ENCODE data around the gene CEP83.

The CEP83 gene

DNA sequence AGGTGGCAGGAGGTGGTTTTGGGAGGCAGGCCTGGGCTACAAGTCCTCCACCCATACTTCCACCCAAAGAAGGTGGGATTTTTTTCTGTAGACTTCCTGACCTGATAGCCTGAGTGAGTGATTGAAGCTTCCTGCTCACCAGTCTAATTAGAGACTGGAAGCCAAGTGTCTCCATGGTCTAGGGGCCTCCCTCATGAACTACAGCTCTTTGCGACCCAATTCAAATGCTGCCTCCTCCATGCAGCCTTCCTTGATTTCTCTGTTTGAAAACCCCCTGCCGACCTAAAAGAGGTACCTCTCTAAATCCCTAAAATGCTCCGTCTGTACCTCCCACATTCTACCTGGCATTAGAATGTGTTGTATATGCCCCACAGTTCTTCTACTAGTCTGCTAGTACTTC, 186.4 kb downstream of the CEP83 start:
- no peaks in the 10 kb centered on the region for H3K79me2 ChIP-seq (ENCODE audit: insufficient read depth, low read length)
- H3K9me2 ChIP-seq (replicated peaks; ENCODE audit: insufficient read depth, low read length) = no peaks in the 10 kb centered on the region
- no peak overlapping the region for H3K27ac ChIP-seq (ENCODE audit: low read depth, low read length)
- H4K20me1 ChIP-seq (ENCODE audit: low read depth, low read length) = no peaks in the 10 kb centered on the region
- no peaks in the 10 kb centered on the region for H3F3A ChIP-seq (ENCODE audit: insufficient read depth)
- H3K36me3 ChIP-seq (ENCODE audit: low read length) = no peaks in the 10 kb centered on the region
- no peak overlapping the region for H2AFZ ChIP-seq (ENCODE audit: low read depth, low read length, severe bottlenecking)
- H3K27me3 ChIP-seq (ENCODE audit: low read length) = no peaks in the 10 kb centered on the region
- H3K9ac ChIP-seq (ENCODE audit: low read length) = no peak overlapping the region
- no peak overlapping the region for H3K4me2 ChIP-seq (ENCODE audit: low read depth, low read length, poor library complexity, severe bottlenecking)
- H3K4me3 ChIP-seq (ENCODE audit: insufficient read depth, low read length, poor library complexity, severe bottlenecking) = no peak overlapping the region
- H3K9me3 ChIP-seq (ENCODE audit: insufficient read depth, low read length) = no peaks in the 10 kb centered on the region
- TF ChIP-seq, protein P1, sequence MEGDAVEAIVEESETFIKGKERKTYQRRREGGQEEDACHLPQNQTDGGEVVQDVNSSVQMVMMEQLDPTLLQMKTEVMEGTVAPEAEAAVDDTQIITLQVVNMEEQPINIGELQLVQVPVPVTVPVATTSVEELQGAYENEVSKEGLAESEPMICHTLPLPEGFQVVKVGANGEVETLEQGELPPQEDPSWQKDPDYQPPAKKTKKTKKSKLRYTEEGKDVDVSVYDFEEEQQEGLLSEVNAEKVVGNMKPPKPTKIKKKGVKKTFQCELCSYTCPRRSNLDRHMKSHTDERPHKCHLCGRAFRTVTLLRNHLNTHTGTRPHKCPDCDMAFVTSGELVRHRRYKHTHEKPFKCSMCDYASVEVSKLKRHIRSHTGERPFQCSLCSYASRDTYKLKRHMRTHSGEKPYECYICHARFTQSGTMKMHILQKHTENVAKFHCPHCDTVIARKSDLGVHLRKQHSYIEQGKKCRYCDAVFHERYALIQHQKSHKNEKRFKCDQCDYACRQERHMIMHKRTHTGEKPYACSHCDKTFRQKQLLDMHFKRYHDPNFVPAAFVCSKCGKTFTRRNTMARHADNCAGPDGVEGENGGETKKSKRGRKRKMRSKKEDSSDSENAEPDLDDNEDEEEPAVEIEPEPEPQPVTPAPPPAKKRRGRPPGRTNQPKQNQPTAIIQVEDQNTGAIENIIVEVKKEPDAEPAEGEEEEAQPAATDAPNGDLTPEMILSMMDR (IDR thresholded peaks at IDR 0.05; ENCODE audit: insufficient read depth, low read length, poor library complexity, severe bottlenecking) = no peak
- no peak for TF ChIP-seq EZH2phosphoT487 (conservative IDR thresholded peaks at IDR 0.05; ENCODE audit: low read length)

DNA sequence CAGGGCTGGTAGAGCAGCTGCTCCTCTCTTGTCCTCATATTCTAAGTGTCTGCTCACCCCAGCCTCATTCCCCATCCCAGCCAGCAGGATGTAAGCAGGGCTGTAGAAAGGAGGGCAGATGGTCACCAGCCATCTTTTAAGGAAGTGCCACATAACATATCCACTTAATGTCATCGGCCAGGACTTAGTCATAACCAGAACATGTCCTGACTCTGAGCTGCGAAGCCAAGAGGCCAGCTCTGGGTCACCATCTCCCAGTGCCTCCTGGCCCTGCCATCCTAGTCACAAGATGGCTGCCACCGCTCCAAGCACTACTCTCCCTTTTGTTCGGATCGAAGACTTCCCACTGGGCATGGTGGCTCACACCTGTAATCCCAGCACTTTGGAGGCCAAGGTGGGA, 187.4 kb downstream of the CEP83 start:
- Histone ChIP-seq H3K4me2 (ENCODE audit: low read depth, low read length, poor library complexity, severe bottlenecking) (no peak overlapping the region), H4K20me1 (ENCODE audit: low read depth, low read length) (no peaks in the 10 kb centered on the region), H3K9ac (ENCODE audit: low read length) (no peak overlapping the region), H3K79me2 (ENCODE audit: insufficient read depth, low read length) (no peaks in the 10 kb centered on the region), H3K4me3 (ENCODE audit: insufficient read depth, low read length, poor library complexity, severe bottlenecking) (no peak overlapping the region), H3K9me2 (replicated peaks; ENCODE audit: insufficient read depth, low read length) (no peaks in the 10 kb centered on the region), H3K27ac (ENCODE audit: low read depth, low read length) (no peak overlapping the region), H2AFZ (ENCODE audit: low read depth, low read length, severe bottlenecking) (no peak overlapping the region), H3K36me3 (ENCODE audit: low read length) (no peaks in the 10 kb centered on the region), H3K27me3 (ENCODE audit: low read length) (no peaks in the 10 kb centered on the region), H3K9me3 (ENCODE audit: insufficient read depth, low read length) (no peaks in the 10 kb centered on the region), H3F3A (ENCODE audit: insufficient read depth) (no peaks in the 10 kb centered on the region)
- TF ChIP-seq, protein P1 (IDR thresholded peaks at IDR 0.05; ENCODE audit: insufficient read depth, low read length, poor library complexity, severe bottlenecking) = no peak
- no peak for TF ChIP-seq EZH2phosphoT487 (conservative IDR thresholded peaks at IDR 0.05; ENCODE audit: low read length)

DNA sequence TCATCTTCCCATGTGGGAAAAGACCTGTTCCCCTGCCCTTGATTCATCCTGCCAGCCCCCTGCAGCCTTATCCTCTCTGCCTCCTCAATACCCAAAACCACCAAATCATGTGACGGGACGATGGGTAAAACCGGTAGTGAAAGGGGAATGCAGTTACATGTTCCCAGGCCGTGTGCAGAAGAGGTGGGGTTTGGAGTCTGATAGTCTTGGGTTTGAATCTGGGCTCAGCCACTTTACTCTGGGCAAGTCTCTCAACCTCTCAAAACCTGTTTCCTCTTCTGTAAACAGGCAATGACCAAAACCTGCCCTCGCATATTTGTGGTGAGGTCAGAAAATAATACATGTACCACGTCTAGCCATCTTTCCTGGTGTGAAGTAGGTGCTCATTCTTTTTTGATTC, 188.3 kb downstream of the CEP83 start:
- no peaks in the 10 kb centered on the region for H4K20me1 ChIP-seq (ENCODE audit: low read depth, low read length)
- TF ChIP-seq EZH2phosphoT487 (conservative IDR thresholded peaks at IDR 0.05; ENCODE audit: low read length) = no peak
- TF ChIP-seq, protein P1 (IDR thresholded peaks at IDR 0.05; ENCODE audit: insufficient read depth, low read length, poor library complexity, severe bottlenecking) = no peak
- H3K9me3 ChIP-seq (ENCODE audit: insufficient read depth, low read length) = no peaks in the 10 kb centered on the region
- no peak overlapping the region for H3K4me3 ChIP-seq (ENCODE audit: insufficient read depth, low read length, poor library complexity, severe bottlenecking)
- no peak overlapping the region for H2AFZ ChIP-seq (ENCODE audit: low read depth, low read length, severe bottlenecking)
- no peaks in the 10 kb centered on the region for H3K9me2 ChIP-seq (replicated peaks; ENCODE audit: insufficient read depth, low read length)
- no peak overlapping the region for H3K9ac ChIP-seq (ENCODE audit: low read length)
- H3K79me2 ChIP-seq (ENCODE audit: insufficient read depth, low read length) = no peaks in the 10 kb centered on the region
- no peaks in the 10 kb centered on the region for H3F3A ChIP-seq (ENCODE audit: insufficient read depth)
- no peaks in the 10 kb centered on the region for H3K27me3 ChIP-seq (ENCODE audit: low read length)
- H3K36me3 ChIP-seq (ENCODE audit: low read length) = no peaks in the 10 kb centered on the region
- H3K27ac ChIP-seq (ENCODE audit: low read depth, low read length) = no peak overlapping the region
- H3K4me2 ChIP-seq (ENCODE audit: low read depth, low read length, poor library complexity, severe bottlenecking) = no peak overlapping the region
